HepG2 (cell line): ENCODE data around the gene LAMA5. TPM values are rescaled to one million over a fixed set of nuclear protein-coding genes. Genes with fewer than 3 reads are reported as not detected.

Experiments
- CEBPG ChIP-seq: IDR thresholded peaks from 2 replicates; pipeline ENCODE4 v1.6.1; 2016
- DMAP1 ChIP-seq: IDR thresholded peaks from 2 replicates; pipeline ENCODE4 v1.6.1; 2016
- EHMT2 ChIP-seq: fragments of 200-600 bp; sonication (generic); IDR thresholded peaks from 2 replicates; pipeline ENCODE4 v1.7.0; 2017; ENCODE audit warnings: antibody characterized with exemption, low read depth, low read length, borderline replicate concordance
- FOXO1 ChIP-seq: sonication (generic); formaldehyde crosslinking; IDR thresholded peaks from 2 replicates; pipeline ENCODE4 v1.4.0; 2020; ENCODE audit warnings: missing genetic modification reagents
- HOMEZ ChIP-seq: IDR thresholded peaks from 2 replicates; pipeline ENCODE4 v1.6.1; 2016; ENCODE audit warnings: low read depth
- HOXA3 ChIP-seq: sonication (generic); formaldehyde crosslinking; IDR thresholded peaks from 2 replicates; pipeline ENCODE4 v1.5.0; 2020; ENCODE audit warnings: missing genetic modification reagents
- KDM6A ChIP-seq: IDR thresholded peaks from 2 replicates; pipeline ENCODE4 v1.6.1; 2016; ENCODE audit warnings: low read depth
- NFKBIZ ChIP-seq: IDR thresholded peaks from 2 replicates; pipeline ENCODE4 v1.6.1; 2018; ENCODE audit warnings: missing genetic modification reagents, missing compliant biosample characterization
- NKX3-1 ChIP-seq: sonication (generic); formaldehyde crosslinking; IDR thresholded peaks from 2 replicates; pipeline ENCODE4 v1.5.0; 2020; ENCODE audit warnings: missing genetic modification reagents
- NR2F1 ChIP-seq, 2 experiments: fragments of 450-650 bp in 1 of 2; formaldehyde crosslinking in 1 of 2; IDR thresholded peaks; 2 replicates each; pipeline versions ENCODE4 v1.5.0 to v1.6.1; 2016 to 2020; ENCODE audit warnings: mild to moderate bottlenecking in 1 of 2, missing compliant biosample characterization in 1 of 2, missing genetic modification reagents in 1 of 2, moderate library complexity in 1 of 2
- NR2F6 ChIP-seq, 2 experiments: IDR thresholded peaks; 2 replicates each; pipeline ENCODE4 v1.6.1; 2016; ENCODE audit warnings: antibody characterized with exemption in 1 of 2, mild to moderate bottlenecking in 1 of 2
- RARA ChIP-seq: IDR thresholded peaks from 2 replicates; pipeline ENCODE4 v1.6.1; 2016; ENCODE audit warnings: missing genetic modification reagents, missing compliant biosample characterization
- RFX3 ChIP-seq: IDR thresholded peaks from 2 replicates; pipeline ENCODE4 v1.6.1; 2016; ENCODE audit warnings: missing biosample characterization, missing genetic modification reagents
- RFXANK ChIP-seq: IDR thresholded peaks from 2 replicates; pipeline ENCODE4 v1.6.1; 2016
- SMAD1 ChIP-seq: sonication (generic); formaldehyde crosslinking; IDR thresholded peaks from 2 replicates; pipeline ENCODE4 v1.4.0; 2020; ENCODE audit warnings: missing genetic modification reagents, low read depth, mild to moderate bottlenecking, borderline replicate concordance
- STAG1 ChIP-seq: sonication (generic); formaldehyde crosslinking; IDR thresholded peaks from 2 replicates; pipeline ENCODE4 v1.4.0; 2020; ENCODE audit warnings: missing genetic modification reagents
- YEATS2 ChIP-seq: sonication (generic); formaldehyde crosslinking; IDR thresholded peaks from 2 replicates; pipeline ENCODE4 v1.4.0; 2020; ENCODE audit warnings: missing genetic modification reagents, borderline replicate concordance
- ZEB1 ChIP-seq: IDR thresholded peaks from 2 replicates; pipeline ENCODE4 v1.6.1; 2012; ENCODE audit warnings: mild to moderate bottlenecking, low read depth, inconsistent platforms; ENCODE audit not compliant: insufficient replicate concordance
- ZNF143 ChIP-seq: sonication (generic); formaldehyde crosslinking; IDR thresholded peaks from 2 replicates; pipeline ENCODE4 v1.4.0; 2020; ENCODE audit warnings: missing genetic modification reagents
- ZNF549 ChIP-seq: sonication (generic); formaldehyde crosslinking; IDR thresholded peaks from 2 replicates; pipeline ENCODE4 v1.5.0; 2020; ENCODE audit warnings: missing genetic modification reagents
- ZNF772 ChIP-seq: sonication (generic); formaldehyde crosslinking; IDR thresholded peaks from 2 replicates; pipeline ENCODE4 v1.5.0; 2020; ENCODE audit warnings: mild to moderate bottlenecking, missing genetic modification reagents
- ZNF773 ChIP-seq: sonication (generic); formaldehyde crosslinking; IDR thresholded peaks from 2 replicates; pipeline ENCODE4 v1.4.0; 2020; ENCODE audit warnings: missing genetic modification reagents, borderline replicate concordance
- ZSCAN5A ChIP-seq: sonication (generic); formaldehyde crosslinking; IDR thresholded peaks from 2 replicates; pipeline ENCODE4 v1.8.0; 2022; ENCODE audit warnings: mild to moderate bottlenecking, missing genetic modification reagents, borderline replicate concordance
- polyA plus RNA-seq, 8 experiments: library from polyadenylated mRNA; depleted of rRNA in 3 of 8; stranded (reverse) in 7 of 8; unstranded in 1 of 8; fragments of >200 nt; fragmentation: Illumina TruSeq in 4 of 8; extraction: Trizol in 4 of 8; gene quantifications; 2 replicates each; pipeline versions ENCODE4 v1.2.1 to v1.2.3, GENCODE V29; 2011 to 2016; ENCODE audit warnings: low read depth in 4 of 8, missing spikeins in 1 of 8, mixed read lengths in 1 of 8; ENCODE audit not compliant: insufficient read depth in 1 of 8
- total RNA-seq, 5 experiments: library from RNA; depleted of rRNA; stranded (reverse); fragments of >200 nt; fragmentation: Illumina TruSeq; extraction: Trizol; gene quantifications; 2 replicates each; pipeline ENCODE4 v1.2.3, GENCODE V29; 2016; ENCODE audit warnings: low read depth in 1 of 5
- TF ChIP-seq, protein P1 (sequence below): sonication (generic); formaldehyde crosslinking; IDR thresholded peaks from 2 replicates; pipeline ENCODE4 v1.8.0; 2022; ENCODE audit warnings: mild to moderate bottlenecking, missing genetic modification reagents, moderate library complexity
- TF ChIP-seq, protein P2 (sequence below): IDR thresholded peaks from 2 replicates; pipeline ENCODE4 v1.6.1; 2016
- TF ChIP-seq, protein P3 (sequence below): sonication (generic); formaldehyde crosslinking; conservative IDR thresholded peaks from 2 replicates; pipeline ENCODE4 v1.4.0; 2020; ENCODE audit warnings: missing genetic modification reagents

The LAMA5 gene
- total and polyA plus RNA-seq, 2 of the 13 experiments (the other 11 are each of a cell fraction or from before 2014, with no cell fraction given): 21.0 to 44.7 TPM

GRCh38 chr20:62320581-62321354 lies 46.3 kb downstream of the LAMA5 start (continued):
- TF ChIP-seq ZNF549 (CRISPR knock-in tag) (no peak), NKX3-1 (CRISPR knock-in tag) (no peak), KDM6A (CRISPR knock-in tag) (no peak), YEATS2 (CRISPR knock-in tag) (no peak), ZNF773 (no peak), HOMEZ (CRISPR knock-in tag) (no peak), ZNF143 (CRISPR knock-in tag) (no peak), NFKBIZ (CRISPR knock-in tag) (no peak), FOXO1 (CRISPR knock-in tag) (no peak), ZEB1 (no peak), DMAP1 (CRISPR knock-in tag) (no peak), STAG1 (CRISPR knock-in tag) (no peak), SMAD1 (CRISPR knock-in tag) (no peak), RFX3 (no peak), ZSCAN5A (CRISPR knock-in tag) (no peak), EHMT2 (no peak), ZNF772 (CRISPR knock-in tag) (no peak), CEBPG (no peak), NR2F1 (CRISPR knock-in tag; IDR thresholded peaks at IDR 0.05) (no peak), RFXANK (CRISPR knock-in tag) (no peak), RARA (CRISPR knock-in tag) (peak; percentile 33; the same call in 1 of the 2 replicates), HOXA3 (CRISPR knock-in tag) (peak; percentile 25; the same call in 1 of the 2 replicates), NR2F6 (IDR thresholded peaks at IDR 0.05) (peak; percentile 89; the same call in 1 of the 2 replicates), NR2F6 (CRISPR knock-in tag; IDR thresholded peaks at IDR 0.05) (no peak)
- TF ChIP-seq, protein P1, sequence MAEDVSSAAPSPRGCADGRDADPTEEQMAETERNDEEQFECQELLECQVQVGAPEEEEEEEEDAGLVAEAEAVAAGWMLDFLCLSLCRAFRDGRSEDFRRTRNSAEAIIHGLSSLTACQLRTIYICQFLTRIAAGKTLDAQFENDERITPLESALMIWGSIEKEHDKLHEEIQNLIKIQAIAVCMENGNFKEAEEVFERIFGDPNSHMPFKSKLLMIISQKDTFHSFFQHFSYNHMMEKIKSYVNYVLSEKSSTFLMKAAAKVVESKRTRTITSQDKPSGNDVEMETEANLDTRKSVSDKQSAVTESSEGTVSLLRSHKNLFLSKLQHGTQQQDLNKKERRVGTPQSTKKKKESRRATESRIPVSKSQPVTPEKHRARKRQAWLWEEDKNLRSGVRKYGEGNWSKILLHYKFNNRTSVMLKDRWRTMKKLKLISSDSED (CRISPR knock-in tag): no peak
- TF ChIP-seq, protein P2, sequence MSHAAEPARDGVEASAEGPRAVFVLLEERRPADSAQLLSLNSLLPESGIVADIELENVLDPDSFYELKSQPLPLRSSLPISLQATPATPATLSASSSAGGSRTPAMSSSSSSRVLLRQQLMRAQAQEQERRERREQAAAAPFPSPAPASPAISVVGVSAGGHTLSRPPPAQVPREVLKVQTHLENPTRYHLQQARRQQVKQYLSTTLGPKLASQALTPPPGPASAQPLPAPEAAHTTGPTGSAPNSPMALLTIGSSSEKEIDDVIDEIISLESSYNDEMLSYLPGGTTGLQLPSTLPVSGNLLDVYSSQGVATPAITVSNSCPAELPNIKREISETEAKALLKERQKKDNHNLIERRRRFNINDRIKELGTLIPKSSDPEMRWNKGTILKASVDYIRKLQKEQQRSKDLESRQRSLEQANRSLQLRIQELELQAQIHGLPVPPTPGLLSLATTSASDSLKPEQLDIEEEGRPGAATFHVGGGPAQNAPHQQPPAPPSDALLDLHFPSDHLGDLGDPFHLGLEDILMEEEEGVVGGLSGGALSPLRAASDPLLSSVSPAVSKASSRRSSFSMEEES (CRISPR knock-in tag): no peak
- TF ChIP-seq, protein P3, sequence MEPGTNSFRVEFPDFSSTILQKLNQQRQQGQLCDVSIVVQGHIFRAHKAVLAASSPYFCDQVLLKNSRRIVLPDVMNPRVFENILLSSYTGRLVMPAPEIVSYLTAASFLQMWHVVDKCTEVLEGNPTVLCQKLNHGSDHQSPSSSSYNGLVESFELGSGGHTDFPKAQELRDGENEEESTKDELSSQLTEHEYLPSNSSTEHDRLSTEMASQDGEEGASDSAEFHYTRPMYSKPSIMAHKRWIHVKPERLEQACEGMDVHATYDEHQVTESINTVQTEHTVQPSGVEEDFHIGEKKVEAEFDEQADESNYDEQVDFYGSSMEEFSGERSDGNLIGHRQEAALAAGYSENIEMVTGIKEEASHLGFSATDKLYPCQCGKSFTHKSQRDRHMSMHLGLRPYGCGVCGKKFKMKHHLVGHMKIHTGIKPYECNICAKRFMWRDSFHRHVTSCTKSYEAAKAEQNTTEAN (CRISPR knock-in tag): no peak
